AG04450 (cell line): Measurements from ENCODE around the gene ALDH3A2. TPM values are rescaled to one million over a fixed set of nuclear protein-coding genes. Genes with fewer than 3 reads are reported as not detected.

Experiments used
- CTCF ChIA-PET: fragments of 300-600, 350-600 bp; formaldehyde crosslinking; extraction: SDS; loops from one replicate; lab custom pipeline; 2022; ENCODE audit warnings: antibody characterized with exemption, inconsistent platforms; lab: Charles Lee
- POLR2A ChIA-PET: fragments of 350-600 bp; formaldehyde crosslinking; extraction: SDS; loops from one replicate; lab custom pipeline; 2021; ENCODE audit warnings: antibody characterized with exemption, inconsistent platforms; lab: Yijun Ruan, JAX
- DNase-seq: peaks from one replicate; pipeline ENCODE4 v3.0.0-alpha.2; 2011; ENCODE audit warnings: low read depth, low spot score
- H3K27ac ChIP-seq: one replicate; pipeline ENCODE4 v1.5.1; 2012; ENCODE audit warnings: low read depth, low read length, control low read depth
- H3K27me3 ChIP-seq: one replicate; pipeline ENCODE4 v1.6.0; 2012; ENCODE audit warnings: low read length; ENCODE audit not compliant: control insufficient read depth, insufficient read depth
- H3K4me3 ChIP-seq: 2 replicates; pipeline ENCODE4 v1.5.1; 2011; ENCODE audit warnings: mild to moderate bottlenecking, low read depth, low read length, control low read depth
- H3K9me3 ChIP-seq: 2 replicates; pipeline ENCODE4 v1.5.1; 2012; ENCODE audit warnings: low read length; ENCODE audit not compliant: control insufficient read depth, insufficient read depth
- polyA plus RNA-seq: library from polyadenylated mRNA; depleted of rRNA; stranded (reverse); fragments of >200 nt; gene quantifications from 2 replicates; pipeline ENCODE4 v1.2.3, GENCODE V29; 2011
- TF ChIP-seq, protein P1 (sequence below): IDR thresholded peaks from 2 replicates; pipeline ENCODE4 v1.5.1; 2011; ENCODE audit warnings: low read depth, low read length, control low read depth, inconsistent platforms

Gene ALDH3A2
- polyA plus RNA-seq, 1 experiment: 13.4 TPM

DNA sequence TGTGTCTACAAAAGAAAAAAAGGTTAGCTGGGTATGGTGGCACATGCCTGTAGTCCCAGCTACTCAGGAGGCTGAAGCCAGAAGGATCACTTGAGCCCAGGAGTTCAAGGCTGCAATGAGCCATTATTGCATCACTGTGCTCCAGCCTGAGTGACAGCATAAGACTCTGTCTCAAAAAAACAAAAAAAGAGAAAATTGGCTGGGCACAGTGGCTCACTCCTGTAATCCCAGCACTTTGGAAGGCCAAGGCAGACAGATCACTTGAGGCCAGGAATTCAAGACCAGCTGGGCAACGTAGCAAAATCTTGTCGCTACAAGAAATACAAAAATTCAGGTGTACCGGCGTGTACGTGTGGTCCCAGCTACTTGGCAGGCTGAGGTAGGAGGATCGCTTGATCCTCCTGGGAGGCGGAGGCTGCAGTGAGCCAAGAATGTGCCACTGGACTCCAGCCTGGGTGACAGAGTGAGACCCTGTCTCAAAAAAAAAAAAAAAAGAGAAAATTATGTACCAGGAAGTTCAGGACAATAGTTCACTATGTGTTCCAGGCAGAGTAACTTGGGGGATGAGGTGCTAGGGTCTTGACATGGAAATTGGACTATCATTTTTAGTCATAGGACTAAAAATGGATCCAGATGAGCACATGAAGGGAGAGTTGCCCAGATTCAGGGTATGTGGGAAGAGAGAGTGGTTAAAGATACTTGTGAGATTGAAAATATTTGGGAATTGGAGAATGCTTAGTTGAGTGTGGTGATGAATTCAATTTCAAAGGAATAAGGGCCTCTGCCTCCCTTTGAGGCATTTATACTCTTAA, 11.0 kb downstream of the ALDH3A2 start:
- ChIA-PET POLR2A (no interaction called here), CTCF (no interaction called here)
- TF ChIP-seq, protein P1, sequence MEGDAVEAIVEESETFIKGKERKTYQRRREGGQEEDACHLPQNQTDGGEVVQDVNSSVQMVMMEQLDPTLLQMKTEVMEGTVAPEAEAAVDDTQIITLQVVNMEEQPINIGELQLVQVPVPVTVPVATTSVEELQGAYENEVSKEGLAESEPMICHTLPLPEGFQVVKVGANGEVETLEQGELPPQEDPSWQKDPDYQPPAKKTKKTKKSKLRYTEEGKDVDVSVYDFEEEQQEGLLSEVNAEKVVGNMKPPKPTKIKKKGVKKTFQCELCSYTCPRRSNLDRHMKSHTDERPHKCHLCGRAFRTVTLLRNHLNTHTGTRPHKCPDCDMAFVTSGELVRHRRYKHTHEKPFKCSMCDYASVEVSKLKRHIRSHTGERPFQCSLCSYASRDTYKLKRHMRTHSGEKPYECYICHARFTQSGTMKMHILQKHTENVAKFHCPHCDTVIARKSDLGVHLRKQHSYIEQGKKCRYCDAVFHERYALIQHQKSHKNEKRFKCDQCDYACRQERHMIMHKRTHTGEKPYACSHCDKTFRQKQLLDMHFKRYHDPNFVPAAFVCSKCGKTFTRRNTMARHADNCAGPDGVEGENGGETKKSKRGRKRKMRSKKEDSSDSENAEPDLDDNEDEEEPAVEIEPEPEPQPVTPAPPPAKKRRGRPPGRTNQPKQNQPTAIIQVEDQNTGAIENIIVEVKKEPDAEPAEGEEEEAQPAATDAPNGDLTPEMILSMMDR: no peak
- DNase-seq: no peak
- Histone ChIP-seq H3K27me3 (no peaks in the 10 kb centered on the region), H3K4me3 (no peak overlapping the region), H3K27ac (no peak overlapping the region), H3K9me3 (peaks cover 2% of the 10 kb centered on the region; the same call in 1 of the 2 replicates)

DNA sequence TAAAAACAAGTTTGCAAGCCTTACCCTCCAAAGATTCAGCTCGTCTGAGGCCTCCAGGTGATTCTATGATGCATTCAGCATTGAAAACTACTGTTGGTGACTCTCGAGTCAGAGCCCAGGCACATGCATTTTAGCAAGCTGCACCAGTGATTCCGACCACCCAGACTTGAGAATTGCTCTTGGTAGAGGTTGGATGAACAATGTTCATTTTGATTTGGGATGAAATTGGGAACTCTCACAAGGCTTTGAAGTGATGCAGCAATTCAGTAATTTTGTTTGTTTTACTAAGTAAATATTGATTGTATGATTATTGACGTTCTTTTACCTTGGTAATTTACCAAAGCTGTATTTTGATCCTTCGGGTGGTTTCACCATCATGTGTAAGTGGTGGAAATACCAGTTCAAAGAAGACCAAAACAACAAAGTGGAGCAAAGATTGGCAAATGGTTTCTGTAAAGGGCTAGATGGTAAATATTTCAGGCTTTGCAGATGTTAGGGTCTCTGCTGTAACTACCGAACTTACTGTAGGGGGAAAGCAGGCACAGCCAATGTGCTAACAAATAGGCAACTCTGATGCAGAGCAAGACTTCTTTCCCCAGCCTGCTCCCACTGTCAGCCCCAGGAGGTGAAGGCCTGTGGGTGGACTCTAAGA, 11.8 kb downstream of the ALDH3A2 start:
- no peak for DNase-seq
- H3K9me3 ChIP-seq: no peaks in the 10 kb centered on the region
- peaks cover 2% of the 10 kb centered on the region for H3K27me3 ChIP-seq
- H3K4me3 ChIP-seq: no peak overlapping the region
- TF ChIP-seq, protein P1: no peak
- H3K27ac ChIP-seq: no peak overlapping the region
- CTCF ChIA-PET: interaction anchor here (0.6 kb wide), 1 partner anchor 194 kb away, joined by 3 read pairs; no protein-coding TSS in a partner anchor
- POLR2A ChIA-PET: no interaction called here

DNA sequence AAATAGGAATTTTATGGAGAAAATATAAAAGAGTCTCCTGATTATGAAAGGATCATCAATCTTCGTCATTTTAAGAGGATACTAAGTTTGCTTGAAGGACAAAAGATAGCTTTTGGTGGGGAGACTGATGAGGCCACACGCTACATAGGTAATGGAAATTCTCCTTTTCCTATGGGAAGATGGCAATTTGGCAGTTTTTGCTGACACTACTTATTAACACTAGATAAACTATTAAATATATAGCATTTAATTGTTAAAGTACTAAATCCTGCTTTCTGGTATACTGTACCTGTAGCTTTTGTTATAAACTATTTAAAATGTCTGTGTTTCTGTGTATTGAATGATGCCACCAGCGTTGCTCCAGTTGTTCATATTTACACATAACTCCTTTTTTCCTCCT, 12.6 kb downstream of the ALDH3A2 start:
- Histone ChIP-seq H3K9me3 (no peaks in the 10 kb centered on the region), H3K27me3 (peaks cover 2% of the 10 kb centered on the region), H3K4me3 (no peak overlapping the region), H3K27ac (no peak overlapping the region)
- no peak for DNase-seq
- ChIA-PET POLR2A (interaction anchor here (0.6 kb wide), 1 partner anchor 242 kb away, joined by 3 read pairs; no protein-coding TSS in a partner anchor), CTCF (interaction anchor here (1.2 kb wide), 2 partner anchors 11 to 84 kb away, joined by 3 to 4 read pairs; no protein-coding TSS in a partner anchor)
- TF ChIP-seq, protein P1: no peak

DNA sequence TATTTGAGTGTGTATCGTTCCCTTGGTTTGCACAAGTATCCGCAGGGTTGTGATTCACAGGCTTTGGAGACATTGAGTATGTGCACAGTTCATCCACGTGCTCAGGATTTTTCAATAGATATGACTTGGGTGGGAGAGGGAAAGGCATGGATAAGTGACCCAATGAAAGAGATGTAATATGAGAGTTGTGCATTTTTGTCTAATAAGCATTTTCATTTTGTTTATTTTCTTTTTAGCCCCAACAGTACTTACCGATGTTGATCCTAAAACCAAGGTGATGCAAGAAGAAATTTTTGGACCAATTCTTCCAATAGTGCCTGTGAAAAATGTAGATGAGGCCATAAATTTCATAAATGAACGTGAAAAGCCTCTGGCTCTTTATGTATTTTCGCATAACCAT, 14.5 kb downstream of the ALDH3A2 start:
- ChIA-PET POLR2A (no interaction called here), CTCF (no interaction called here)
- TF ChIP-seq, protein P1: no peak
- H3K27ac ChIP-seq: no peak overlapping the region
- no peak for DNase-seq
- no peak overlapping the region for H3K4me3 ChIP-seq
- H3K9me3 ChIP-seq: no peaks in the 10 kb centered on the region
- peaks cover 2% of the 10 kb centered on the region for H3K27me3 ChIP-seq
